Ishikawa (cell line): ENCODE measurements around the gene PLA2G4E.

Experiments used
- EGR1 ChIP-seq: IDR thresholded peaks from 2 replicates; pipeline ENCODE4 v1.6.1; 2012
- EP300 ChIP-seq: IDR thresholded peaks from 2 replicates; pipeline ENCODE4 v1.6.1; 2012; ENCODE audit warnings: borderline replicate concordance
- RAD21 ChIP-seq: IDR thresholded peaks from 2 replicates; pipeline ENCODE4 v1.6.1; 2012; ENCODE audit warnings: low read depth
- TAF1 ChIP-seq: IDR thresholded peaks from 2 replicates; pipeline ENCODE4 v1.6.1; 2012; ENCODE audit warnings: low read depth, mild to moderate bottlenecking
- TEAD4 ChIP-seq: IDR thresholded peaks from 2 replicates; pipeline ENCODE4 v1.6.1; 2012
- YY1 ChIP-seq: IDR thresholded peaks from 2 replicates; pipeline ENCODE4 v1.6.1; 2012; ENCODE audit warnings: low read depth
- ZBTB7A ChIP-seq: IDR thresholded peaks from 2 replicates; pipeline ENCODE4 v1.6.1; 2012; ENCODE audit warnings: low read depth
- TF ChIP-seq, protein P1 (sequence below): IDR thresholded peaks from 2 replicates; pipeline ENCODE4 v1.6.1; 2012
- TF ChIP-seq, protein P2 (sequence below): IDR thresholded peaks from 2 replicates; pipeline ENCODE4 v1.6.1; 2012

- TF ChIP-seq, protein P1, sequence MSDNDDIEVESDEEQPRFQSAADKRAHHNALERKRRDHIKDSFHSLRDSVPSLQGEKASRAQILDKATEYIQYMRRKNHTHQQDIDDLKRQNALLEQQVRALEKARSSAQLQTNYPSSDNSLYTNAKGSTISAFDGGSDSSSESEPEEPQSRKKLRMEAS, result no peak
- TF ChIP-seq RAD21, result no peak
- no peak for TF ChIP-seq YY1
- TF ChIP-seq, protein P2, sequence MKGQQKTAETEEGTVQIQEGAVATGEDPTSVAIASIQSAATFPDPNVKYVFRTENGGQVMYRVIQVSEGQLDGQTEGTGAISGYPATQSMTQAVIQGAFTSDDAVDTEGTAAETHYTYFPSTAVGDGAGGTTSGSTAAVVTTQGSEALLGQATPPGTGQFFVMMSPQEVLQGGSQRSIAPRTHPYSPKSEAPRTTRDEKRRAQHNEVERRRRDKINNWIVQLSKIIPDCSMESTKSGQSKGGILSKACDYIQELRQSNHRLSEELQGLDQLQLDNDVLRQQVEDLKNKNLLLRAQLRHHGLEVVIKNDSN, result no peak
- no peak for TF ChIP-seq TEAD4
- no peak for TF ChIP-seq ZBTB7A
- no peak for TF ChIP-seq EP300
- TF ChIP-seq EGR1, result no peak
- TF ChIP-seq TAF1, result 0 out of 2 replicates have a peak, but pooled peaks have one; percentile 21
Measured at GRCh38 chr15:42007386-42007785, 13.5 kb downstream of the PLA2G4E start.
